Mesothelial cell of epicardium (in vitro differentiated cells): Measurements from ENCODE around the gene CDKAL1. TPM values are rescaled to one million over a fixed set of nuclear protein-coding genes. Genes with fewer than 3 reads are reported as not detected.

Experiments
- DNase-seq, 2 experiments: peaks; one replicate each; pipeline ENCODE4 v3.0.0; 2021; ENCODE audit warnings: low spot score in 2 of 2; ENCODE audit not compliant: unreplicated experiment in 2 of 2
- H3K27ac Mint-ChIP-seq: 2 replicates; pipeline ENCODE4 v1.8.0; 2021; ENCODE audit warnings: mixed read lengths
- H3K27me3 Mint-ChIP-seq: 2 replicates; pipeline ENCODE4 v1.8.0; 2021; ENCODE audit warnings: low read depth, mixed read lengths
- H3K36me3 Mint-ChIP-seq: 2 replicates; pipeline ENCODE4 v1.8.0; 2021; ENCODE audit warnings: mixed read lengths
- H3K4me1 Mint-ChIP-seq: 2 replicates; pipeline ENCODE4 v1.8.0; 2021; ENCODE audit warnings: mixed read lengths
- H3K4me3 Mint-ChIP-seq: 2 replicates; pipeline ENCODE4 v1.8.0; 2021; ENCODE audit warnings: mild to moderate bottlenecking, moderate library complexity, mixed read lengths
- H3K9me3 Mint-ChIP-seq: 2 replicates; pipeline ENCODE4 v1.8.0; 2021; ENCODE audit warnings: mixed read lengths
- CTCF ChIP-seq: fragments of 200-600 bp; sonication (generic); IDR thresholded peaks from one replicate; pipeline ENCODE4 v1.5.0; 2021; ENCODE audit warnings: antibody characterized with exemption; ENCODE audit not compliant: unreplicated experiment
- total RNA-seq: library from RNA; stranded (reverse); gene quantifications from 3 replicates; pipeline ENCODE4 v1.2.1, GENCODE V29; 2021

CDKAL1 gene
- total RNA-seq, 1 donor from 2014 or later: 22.6 TPM

GRCh38 chr6:20778912-20779311, 244.7 kb downstream of the CDKAL1 start:
- TF ChIP-seq CTCF: no peak
- Mint-ChIP-seq H3K4me1 (peaks cover 13% of the 10 kb centered on the region), H3K9me3 (no peaks in the 10 kb centered on the region), H3K4me3 (no peak overlapping the region), H3K27me3 (no peaks in the 10 kb centered on the region), H3K27ac (no peak overlapping the region), H3K36me3 (peaks cover 15% of the 10 kb centered on the region)
- no peak for DNase-seq

- Mint-ChIP-seq H3K27ac (no peak overlapping the region), H3K36me3 (no peaks in the 10 kb centered on the region), H3K27me3 (no peaks in the 10 kb centered on the region), H3K4me3 (no peak overlapping the region), H3K9me3 (no peaks in the 10 kb centered on the region), H3K4me1 (peaks cover 49% of the 10 kb centered on the region)
- no peak for DNase-seq
- TF ChIP-seq CTCF: no peak
Measured at GRCh38 chr6:20789162-20789561, 254.9 kb downstream of the CDKAL1 start.

GRCh38 chr6:20790032-20790791, 256.0 kb downstream of the CDKAL1 start:
- no peaks in the 10 kb centered on the region for H3K9me3 Mint-ChIP-seq
- TF ChIP-seq CTCF: no peak
- H3K4me3 Mint-ChIP-seq: no peak overlapping the region
- no peak for DNase-seq
- peaks cover 53% of the 10 kb centered on the region for H3K4me1 Mint-ChIP-seq
- no peaks in the 10 kb centered on the region for H3K36me3 Mint-ChIP-seq
- peak overlapping the region; percentile 64 for H3K27ac Mint-ChIP-seq
- H3K27me3 Mint-ChIP-seq: no peaks in the 10 kb centered on the region

- no peak for DNase-seq
- no peak overlapping the region for H3K4me3 Mint-ChIP-seq
- H3K27ac Mint-ChIP-seq: peak overlapping the region; percentile 96
- no peaks in the 10 kb centered on the region for H3K36me3 Mint-ChIP-seq
- no peaks in the 10 kb centered on the region for H3K9me3 Mint-ChIP-seq
- no peaks in the 10 kb centered on the region for H3K27me3 Mint-ChIP-seq
- peaks cover 53% of the 10 kb centered on the region for H3K4me1 Mint-ChIP-seq
- no peak for TF ChIP-seq CTCF
Measured at GRCh38 chr6:20791074-20791473, 256.8 kb downstream of the CDKAL1 start.

GRCh38 chr6:20791944-20792343, 257.7 kb downstream of the CDKAL1 start:
- Mint-ChIP-seq H3K9me3 (no peaks in the 10 kb centered on the region), H3K27me3 (no peaks in the 10 kb centered on the region), H3K4me1 (peaks cover 50% of the 10 kb centered on the region), H3K27ac (peak overlapping the region; percentile 96), H3K36me3 (no peaks in the 10 kb centered on the region), H3K4me3 (peak overlapping the region; percentile 37)
- no peak for TF ChIP-seq CTCF
- DNase-seq: no peak

GRCh38 chr6:20793174-20793573, 258.9 kb downstream of the CDKAL1 start:
- H3K36me3 Mint-ChIP-seq: peaks cover 2% of the 10 kb centered on the region
- no peak for DNase-seq
- peaks cover 3% of the 10 kb centered on the region for H3K9me3 Mint-ChIP-seq
- H3K4me1 Mint-ChIP-seq: peaks cover 38% of the 10 kb centered on the region
- H3K27ac Mint-ChIP-seq: peak overlapping the region; percentile 96
- H3K4me3 Mint-ChIP-seq: no peak overlapping the region
- no peak for TF ChIP-seq CTCF
- no peaks in the 10 kb centered on the region for H3K27me3 Mint-ChIP-seq
